Activated T-cell treated with anti-CD3 and anti-CD28 coated beads for 48 hours (primary cell): ENCODE measurements around the gene ZNF567.

Source experiments
- DNase-seq: peaks from one replicate; pipeline ENCODE4 v3.0.0-alpha.2; 2020; ENCODE audit warnings: low read depth

The ZNF567 gene

DNA sequence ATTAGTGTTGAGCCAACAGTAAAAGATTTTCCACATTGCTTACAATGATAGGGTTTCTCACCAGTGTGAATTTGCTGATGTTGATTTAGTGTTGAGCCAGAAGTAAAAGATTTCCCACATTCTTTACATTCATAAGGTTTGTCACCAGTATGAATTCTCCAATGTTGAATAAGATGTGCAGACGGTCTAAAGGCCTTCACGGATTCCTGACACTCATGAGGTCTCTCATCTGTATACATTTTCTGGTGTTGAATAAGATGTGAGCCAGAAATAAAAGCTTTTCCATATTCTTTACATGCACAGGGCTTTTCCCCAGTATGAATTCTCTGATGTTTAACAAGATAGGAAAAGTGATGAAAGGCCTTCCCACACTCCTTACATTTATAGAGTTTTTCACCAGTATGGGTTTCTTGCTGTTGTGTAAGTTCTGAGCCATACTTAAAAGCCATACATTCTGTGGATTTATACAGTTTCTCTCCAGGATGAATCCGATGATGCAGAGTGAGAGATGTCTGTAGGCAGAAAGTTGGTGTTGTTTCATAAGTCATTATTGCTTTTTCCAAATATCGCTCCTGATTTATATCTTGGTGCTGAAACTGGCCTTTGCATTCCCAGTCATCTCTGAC lies 62.8 kb downstream of the ZNF567 start:
- no peak for DNase-seq
